DOHH2 (cell line): Measurements from ENCODE around the gene MAP1B.

Source experiments
- CTCF ChIP-seq: fragments of 200-600 bp; sonication (generic); IDR thresholded peaks from one replicate; pipeline ENCODE4 v1.5.1; 2014; ENCODE audit warnings: antibody characterized with exemption, mild to moderate bottlenecking, low read depth, low read length; ENCODE audit not compliant: poor library complexity, severe bottlenecking
- EZH2phosphoT487 ChIP-seq: fragments of 200-600 bp; sonication (generic); IDR thresholded peaks from 2 replicates; pipeline ENCODE4 v1.6.1; 2017; ENCODE audit warnings: borderline replicate concordance, mild to moderate bottlenecking, antibody characterized with exemption, low read length, moderate library complexity, mixed read lengths

GRCh38 chr5:72156946-72157624, 49.8 kb downstream of the MAP1B start:
- TF ChIP-seq CTCF (no peak), EZH2phosphoT487 (no peak)
